ENCODE measurements around the gene RHOV.

GRCh38 chr15:40911693-40912092 is 37.7 kb upstream of the RHOV start:
- no peak for TF ChIP-seq CTCF (IDR thresholded peaks at IDR 0.05)
- TF ChIP-seq POLR2A (IDR thresholded peaks at IDR 0.05) = no peak
